ENCODE measurements around the gene PDS5B.
"Not testable (repeated sequence)": the region's sequence is repeated elsewhere in the genome, so short reads cannot be mapped to it uniquely, and the experiment has no call there.

PDS5B gene

GRCh38 chr13:32586080-32586900 lies at the start of gene PDS5B:
Gene PDS5B (plus strand): TSS chr13:32586452. CDS start chr13:32648773, 62,321 bp downstream.
- peak; percentile 83 for DNase-seq (ENCODE audit: low spot score)

GRCh38 chr13:32537580-32538142 lies 48.6 kb upstream of the PDS5B start:
- no peak for DNase-seq (ENCODE audit: low spot score)

GRCh38 chr13:32538143-32538620 lies 48.1 kb upstream of the PDS5B start:
- DNase-seq (ENCODE audit: low spot score), result no peak

- DNase-seq (ENCODE audit: low spot score), result peak; percentile 56
Observed at GRCh38 chr13:32538621-32539246, 47.5 kb upstream of the PDS5B start, which contains the start of gene N4BP2L2. Gene N4BP2L2 (minus strand): TSS chr13:32538795. CDS start chr13:32537027, 1,768 bp downstream.

- DNase-seq (ENCODE audit: low spot score), result no peak
Observed at GRCh38 chr13:32542221-32542620, 44.0 kb upstream of the PDS5B start.

GRCh38 chr13:32545083-32545482 lies 41.2 kb upstream of the PDS5B start:
- DNase-seq (ENCODE audit: low spot score), result no peak

GRCh38 chr13:32548837-32549236 lies 37.4 kb upstream of the PDS5B start:
- DNase-seq (ENCODE audit: low spot score), result no peak

- DNase-seq (ENCODE audit: low spot score), result no peak
Observed at GRCh38 chr13:32549788-32550187, 36.5 kb upstream of the PDS5B start.

- DNase-seq (ENCODE audit: low spot score), result no peak
Observed at GRCh38 chr13:32553720-32554119, 32.5 kb upstream of the PDS5B start.

GRCh38 chr13:32555613-32556012 lies 30.6 kb upstream of the PDS5B start:
- DNase-seq (ENCODE audit: low spot score), result no peak

- DNase-seq (ENCODE audit: low spot score), result not testable (repeated sequence)
Observed at GRCh38 chr13:32560842-32561241, 25.4 kb upstream of the PDS5B start.

GRCh38 chr13:32575687-32576086 lies 10.6 kb upstream of the PDS5B start:
- DNase-seq (ENCODE audit: low spot score), result not testable (repeated sequence)

GRCh38 chr13:32577032-32577431 lies 9.2 kb upstream of the PDS5B start:
- no peak for DNase-seq (ENCODE audit: low spot score)

GRCh38 chr13:32581177-32581786 lies 5.0 kb upstream of the PDS5B start:
- DNase-seq (ENCODE audit: low spot score), result no peak

- no peak for DNase-seq (ENCODE audit: low spot score)
Observed at GRCh38 chr13:32582281-32582680, 4.0 kb upstream of the PDS5B start.

- DNase-seq (ENCODE audit: low spot score), result no peak
Observed at GRCh38 chr13:32582991-32583390, 3.3 kb upstream of the PDS5B start.

GRCh38 chr13:32585550-32586079 lies 637 bp upstream of the PDS5B start:
- DNase-seq (ENCODE audit: low spot score), result no peak

GRCh38 chr13:32587011-32587810 lies 959 bp downstream of the PDS5B start:
- peak; percentile 32 for DNase-seq (ENCODE audit: low spot score)

GRCh38 chr13:32587811-32588170 lies 1.5 kb downstream of the PDS5B start:
- DNase-seq (ENCODE audit: low spot score), result no peak

- no peak for DNase-seq (ENCODE audit: low spot score)
Observed at GRCh38 chr13:32588736-32589135, 2.5 kb downstream of the PDS5B start.

- DNase-seq (ENCODE audit: low spot score), result no peak
Observed at GRCh38 chr13:32589471-32589870, 3.2 kb downstream of the PDS5B start.

Data from HuH-7 (cell line).